GM21390 (cell line): Measurements from ENCODE around the gene GNPDA1.
A peak's percentile ranks its signal among the peaks of the same experiment; 100 is the strongest.
"Not testable (repeated sequence)": the region's sequence is repeated elsewhere in the genome, so short reads cannot be mapped to it uniquely, and the experiment has no call there.

Experiments
- ATAC-seq: cut with Tn5 transposase; IDR thresholded peaks from one replicate; pipeline ENCODE4 v1.9.1; 2021; ENCODE audit not compliant: unreplicated experiment

GNPDA1 gene

GRCh38 chr5:142012792-142013388, at the start of gene GNPDA1:
Gene GNPDA1, minus strand, starts transcription at chr5:142013027. Its CDS starts 992 bp downstream, at chr5:142012035.
- ATAC-seq: peak; percentile 68

- ATAC-seq: no peak
Measured at GRCh38 chr5:142059304-142059940, 46.6 kb upstream of the GNPDA1 start.

GRCh38 chr5:142057697-142058056, 44.9 kb upstream of the GNPDA1 start:
- no peak for ATAC-seq

DNA sequence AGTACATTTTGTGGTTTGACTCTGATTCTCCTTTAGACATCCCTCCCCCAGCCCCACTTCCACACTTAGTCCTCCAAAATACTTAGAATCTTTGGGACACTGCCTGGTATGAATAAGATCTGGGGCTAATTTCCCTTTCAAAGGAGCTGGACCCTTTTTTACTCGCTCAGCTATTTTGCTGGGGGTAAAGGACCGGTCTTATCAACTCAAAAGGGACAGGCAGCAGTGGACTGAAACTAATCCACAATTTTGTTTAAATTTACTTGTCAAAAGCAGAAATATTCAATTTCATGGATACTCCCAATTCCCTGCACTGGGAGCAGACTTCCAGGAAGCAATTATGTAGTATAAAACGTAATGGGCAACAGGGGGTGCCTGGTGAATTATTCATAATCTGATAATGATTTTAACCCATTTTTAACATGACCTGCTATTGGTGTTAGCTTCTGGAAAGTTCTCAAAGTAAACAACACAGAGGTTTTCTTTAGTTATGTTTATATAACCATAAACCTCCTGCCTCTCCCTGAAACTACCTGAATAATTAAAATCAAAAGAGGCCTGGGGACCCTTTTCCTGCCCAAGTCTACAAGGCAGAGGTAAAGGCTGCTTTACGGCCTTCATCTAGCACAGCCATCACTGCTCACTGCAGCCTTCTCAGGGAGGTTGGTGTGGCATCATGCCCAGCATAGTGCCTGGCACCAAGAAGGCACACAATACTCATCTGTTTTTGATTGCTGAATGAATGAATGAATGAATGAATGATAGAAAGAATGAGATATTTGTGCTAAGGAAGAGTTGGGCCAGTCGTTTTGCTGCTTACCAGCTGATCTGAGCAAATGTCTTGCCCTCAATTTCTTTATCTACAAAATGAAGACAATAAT, 44.2 kb upstream of the GNPDA1 start:
- ATAC-seq: no peak

DNA sequence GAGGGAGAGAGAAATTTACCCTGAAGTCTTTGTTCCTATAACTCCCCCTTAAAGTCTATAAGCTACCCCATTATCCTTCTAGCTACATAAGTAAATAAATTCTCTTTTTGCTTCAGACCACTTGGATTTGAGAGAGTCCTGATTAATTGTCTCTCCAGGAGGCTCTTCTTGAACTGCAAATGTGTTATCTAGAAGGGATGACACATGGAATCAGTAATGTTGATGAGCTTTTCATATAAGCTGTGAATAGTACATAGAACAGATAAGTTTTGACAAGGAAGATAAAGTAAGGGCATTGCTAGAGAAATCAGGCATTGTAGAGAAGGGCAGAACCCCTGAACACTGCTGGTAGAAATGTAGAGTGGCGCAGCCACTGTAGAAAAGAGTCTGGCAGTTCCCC, 42.5 kb upstream of the GNPDA1 start:
- no peak for ATAC-seq

GRCh38 chr5:142053426-142054151, 40.8 kb upstream of the GNPDA1 start:
- ATAC-seq: no peak

GRCh38 chr5:142052026-142052425, 39.2 kb upstream of the GNPDA1 start:
- not testable (repeated sequence) for ATAC-seq

DNA sequence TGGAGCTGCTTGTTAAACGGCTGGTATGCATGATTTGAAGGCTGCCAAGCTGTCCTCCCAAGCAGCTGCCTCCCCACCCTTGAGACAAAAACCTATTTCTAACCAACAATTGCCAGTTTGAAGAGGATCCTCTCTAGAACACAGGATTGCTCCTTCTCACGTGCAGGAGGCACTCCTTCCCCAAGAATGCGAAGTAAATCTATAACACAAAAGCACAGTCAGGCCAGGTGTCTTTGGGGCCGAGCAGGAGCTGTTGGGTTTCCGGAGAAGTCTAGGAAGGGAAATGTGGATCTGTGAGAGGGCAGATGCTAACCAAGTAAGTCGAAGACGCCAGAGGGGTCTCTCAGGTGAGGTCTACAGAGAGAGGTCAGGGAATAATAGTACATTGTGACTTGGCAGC, 35.4 kb upstream of the GNPDA1 start:
- no peak for ATAC-seq

DNA sequence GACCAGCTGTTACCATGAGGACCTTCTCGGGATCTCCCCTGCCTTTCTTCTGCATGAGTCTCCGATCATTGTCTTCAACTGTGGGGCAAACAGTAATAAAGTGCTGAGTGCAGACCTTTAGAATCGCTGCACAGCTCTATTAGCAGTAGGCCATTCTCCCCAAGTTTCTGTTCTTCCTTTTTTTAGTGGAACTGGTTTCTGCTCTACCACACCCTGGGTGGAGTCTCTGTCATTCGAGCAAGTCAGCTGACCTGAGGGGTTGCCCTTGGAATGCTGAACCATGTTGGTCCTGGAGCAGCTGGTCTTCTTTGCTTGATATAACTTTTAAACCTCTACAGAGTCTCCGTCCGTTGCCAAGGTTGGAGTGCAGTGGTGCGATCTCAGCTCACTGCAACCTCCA, 33.4 kb upstream of the GNPDA1 start:
- no peak for ATAC-seq

- not testable (repeated sequence) for ATAC-seq
Measured at GRCh38 chr5:142040881-142041280, 28.1 kb upstream of the GNPDA1 start.

GRCh38 chr5:142040285-142040684, 27.5 kb upstream of the GNPDA1 start:
- no peak for ATAC-seq

DNA sequence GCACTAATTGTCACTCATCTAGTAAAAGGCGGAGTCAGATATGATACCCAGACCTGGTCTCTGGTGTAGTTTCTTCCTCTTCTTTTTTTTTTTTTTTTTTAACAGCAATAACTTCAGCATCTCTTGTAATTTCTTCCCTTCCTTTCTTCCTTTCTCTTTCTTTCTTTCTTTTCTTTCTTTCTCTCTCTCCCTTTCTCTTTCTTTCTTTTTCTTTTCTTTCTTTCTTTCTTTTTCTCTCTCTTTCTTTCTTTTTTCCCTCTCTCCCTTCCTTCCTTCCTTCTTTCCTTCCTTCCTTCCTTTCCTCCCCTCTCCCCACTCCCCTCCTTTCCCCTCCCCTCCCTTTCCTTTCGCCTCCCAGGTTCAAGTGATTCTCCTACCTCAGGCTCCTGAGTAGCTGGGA, 25.9 kb upstream of the GNPDA1 start:
- no peak for ATAC-seq

GRCh38 chr5:142037599-142037998, 24.8 kb upstream of the GNPDA1 start:
- not testable (repeated sequence) for ATAC-seq

- ATAC-seq: no peak
Measured at GRCh38 chr5:142036918-142037317, 24.1 kb upstream of the GNPDA1 start.

GRCh38 chr5:142034994-142035393, 22.2 kb upstream of the GNPDA1 start:
- ATAC-seq: no peak

DNA sequence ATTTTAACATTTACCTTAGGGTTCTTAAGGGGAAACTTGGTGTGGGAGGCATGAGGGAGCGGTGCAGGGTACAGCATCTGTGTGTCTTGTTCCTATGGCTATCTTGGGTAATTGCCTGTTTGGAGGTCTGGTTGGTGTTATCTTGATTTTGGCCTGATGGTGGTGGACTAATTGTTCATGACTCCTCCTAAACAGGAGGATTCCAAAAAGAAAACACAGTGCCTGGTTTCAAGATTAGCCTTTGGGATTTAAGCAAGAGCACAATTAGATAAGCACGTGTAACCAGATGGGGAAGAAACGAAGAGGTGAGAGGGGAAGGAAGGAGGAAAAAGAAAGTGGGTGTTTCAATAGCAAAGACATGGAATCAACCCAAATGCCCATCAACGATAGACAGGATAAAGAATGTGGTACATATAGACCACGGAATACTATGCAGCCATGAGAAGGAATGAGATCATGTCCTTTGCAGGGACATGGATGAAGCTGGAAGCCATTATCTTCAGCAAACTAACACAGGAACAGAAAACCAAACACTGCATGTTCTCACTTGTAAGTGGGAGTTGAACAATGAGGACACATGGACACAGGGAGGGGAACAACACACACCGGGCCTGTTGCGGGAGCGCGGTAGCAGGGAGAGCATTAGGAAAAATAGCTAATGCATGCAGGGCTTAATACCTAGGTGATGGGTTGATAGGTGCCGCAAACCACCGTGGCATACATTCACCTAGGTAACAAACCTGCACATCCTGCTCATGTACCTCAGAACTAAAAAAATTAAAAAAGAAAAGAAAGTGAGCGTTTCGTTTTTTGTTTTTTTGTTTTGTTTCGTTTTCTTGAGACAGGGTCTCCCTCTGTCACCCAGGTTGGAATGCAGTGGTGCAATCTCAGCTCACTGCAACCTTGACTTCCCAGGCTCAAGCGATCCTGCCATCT, 21.1 kb upstream of the GNPDA1 start:
- ATAC-seq: not testable (repeated sequence)

DNA sequence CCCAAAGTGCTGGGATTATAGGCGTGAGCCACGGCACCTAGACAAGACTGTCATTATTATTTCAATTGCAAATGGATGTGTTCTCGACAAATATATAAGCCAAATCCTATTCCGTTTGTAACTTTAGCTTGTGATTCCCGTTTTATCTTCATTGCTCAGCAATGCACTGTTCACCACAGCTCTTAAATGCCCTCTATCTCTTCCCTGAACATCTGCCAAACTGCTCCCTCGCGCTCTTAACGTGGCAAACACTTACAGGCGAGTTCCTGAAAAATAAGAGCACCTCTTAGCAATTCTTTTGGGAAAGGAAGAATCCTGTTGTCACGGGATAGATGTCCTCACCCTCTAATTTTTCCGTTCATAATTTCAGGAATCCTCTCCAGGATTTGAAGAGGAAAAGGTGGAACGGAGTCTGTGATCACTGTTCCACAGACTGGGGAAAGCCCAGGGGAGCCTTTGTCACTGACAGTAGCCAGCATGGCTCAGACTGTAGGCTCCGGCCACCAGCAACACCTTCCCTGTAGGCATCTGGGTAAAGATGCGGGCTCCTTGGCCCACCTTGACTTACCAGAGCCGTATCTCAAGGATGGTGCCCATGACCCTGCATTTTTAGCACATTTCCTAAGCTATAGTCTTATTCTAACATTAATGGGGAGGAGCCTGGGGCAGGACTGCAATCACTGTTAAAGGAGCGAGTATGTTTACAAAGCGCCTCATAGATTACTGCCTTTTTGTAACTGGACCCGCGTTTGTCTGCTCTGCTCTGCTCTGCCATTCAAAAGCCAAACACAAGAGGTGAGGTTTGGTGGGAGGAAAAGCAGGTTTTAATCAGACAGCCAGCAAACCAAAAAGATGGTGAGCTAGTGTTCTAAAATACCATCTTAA, 20.2 kb upstream of the GNPDA1 start:
- ATAC-seq: no peak

- no peak for ATAC-seq
Measured at GRCh38 chr5:142032150-142032549, 19.3 kb upstream of the GNPDA1 start.

GRCh38 chr5:142025637-142026036, 12.8 kb upstream of the GNPDA1 start:
- ATAC-seq: no peak
